Right atrium auricular region (tissue), 2 donors: Measurements from ENCODE around the gene MAD1L1. TPM values are rescaled to one million over a fixed set of nuclear protein-coding genes. Genes with fewer than 3 reads are reported as not detected.

Experiments
- DNase-seq: peaks from one replicate; pipeline ENCODE4 v3.0.0-alpha.2; 2019; ENCODE audit warnings: low spot score
- H3K27ac ChIP-seq, 2 donors: fragments of 200-600 bp; sonication (generic); 1 replicate in 1 of 2; 2 replicates in 1 of 2; pipeline ENCODE4 v1.5.1; 2016 to 2019
- H3K27me3 ChIP-seq, 2 donors: fragments of 200-600 bp; sonication (generic); one replicate each; pipeline versions ENCODE4 v1.5.1 to v1.6.0; 2017 to 2019
- H3K36me3 ChIP-seq: fragments of 200-600 bp; sonication (generic); one replicate; pipeline ENCODE4 v1.5.1; 2016
- H3K4me1 ChIP-seq, 2 donors: fragments of 200-600 bp; sonication (generic); one replicate each; pipeline versions ENCODE4 v1.5.1 to v1.6.0; 2017 to 2019
- H3K4me3 ChIP-seq, 2 donors: fragments of 200-600 bp; sonication (generic); 1 replicate in 1 of 2; 2 replicates in 1 of 2; pipeline ENCODE4 v1.5.1; 2017 to 2019; ENCODE audit warnings: mild to moderate bottlenecking in 1 of 2, moderate library complexity in 1 of 2
- H3K9me3 ChIP-seq, 2 donors: fragments of 200-600 bp; sonication (generic); one replicate each; pipeline ENCODE4 v1.5.1; 2019
- total RNA-seq, 2 donors: library from RNA; depleted of rRNA; stranded (reverse); fragments of >200 nt; gene quantifications; one replicate each; pipeline ENCODE4 v1.1.0, GENCODE V29; 2016
- TF ChIP-seq, protein P1 (sequence below), 2 donors: fragments of 200-600 bp; sonication (generic); IDR thresholded peaks; one replicate each; pipeline ENCODE4 v1.5.1; 2019; ENCODE audit warnings: antibody characterized with exemption in 2 of 2

Gene MAD1L1
- 10 to 100 TPM; 13.3 to 31.9 TPM for total RNA-seq

DNA sequence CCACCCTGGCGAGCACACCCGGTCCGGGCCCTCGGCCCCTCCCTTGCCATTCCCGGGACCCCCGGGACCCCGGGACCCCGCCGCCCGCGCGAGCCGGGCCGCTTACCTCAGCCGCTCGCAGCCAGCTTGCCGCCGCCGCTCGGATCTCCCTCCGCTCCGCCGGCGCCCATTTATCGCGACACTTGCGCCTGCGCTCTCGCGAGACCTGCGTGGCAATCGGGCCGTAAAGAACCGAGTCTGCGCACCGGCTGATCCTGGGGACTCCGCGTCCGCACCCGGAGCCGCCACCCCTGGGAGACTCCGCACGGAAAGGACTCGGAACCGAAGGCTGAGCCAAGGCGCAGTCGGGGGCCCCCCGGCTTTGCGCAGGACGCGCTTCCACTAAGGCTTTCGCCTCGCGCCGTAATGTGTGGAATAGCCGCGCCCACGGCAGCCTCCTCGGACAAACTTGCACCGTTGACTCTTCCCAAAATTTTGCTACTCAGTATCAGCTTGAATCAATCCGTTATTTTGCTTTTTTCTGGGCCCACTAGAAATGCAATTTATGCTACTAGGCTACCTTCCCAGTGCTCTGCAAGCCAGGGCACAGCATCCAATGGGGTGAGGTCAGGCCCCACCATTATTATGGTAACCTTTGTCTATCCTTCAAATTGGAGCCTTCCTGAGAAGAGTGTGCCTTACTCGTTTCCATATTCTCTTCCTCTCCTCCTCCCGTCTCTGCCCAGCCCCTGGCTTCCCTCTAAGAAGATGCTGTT, at the start of gene MAD1L1:
TSS of gene MAD1L1 (minus strand) at position 180 of the 755 bp plus-strand sequence. CDS start 2,812 bp downstream, outside the sequence.
- DNase-seq: peak; percentile 89
- Histone ChIP-seq H3K4me3 (peak within 1 kb of the TSS; percentile 86 to 98), H3K27me3 (no peaks in the 10 kb centered on the region), H3K27ac (peak within 1 kb of the TSS; percentile 60 to 81), H3K4me1 (peaks cover 0 to 25% of the 10 kb centered on the region in 2 donors), H3K36me3 (peaks cover 12% of the 10 kb centered on the region), H3K9me3 (no peaks in the 10 kb centered on the region)
- TF ChIP-seq, protein P1, sequence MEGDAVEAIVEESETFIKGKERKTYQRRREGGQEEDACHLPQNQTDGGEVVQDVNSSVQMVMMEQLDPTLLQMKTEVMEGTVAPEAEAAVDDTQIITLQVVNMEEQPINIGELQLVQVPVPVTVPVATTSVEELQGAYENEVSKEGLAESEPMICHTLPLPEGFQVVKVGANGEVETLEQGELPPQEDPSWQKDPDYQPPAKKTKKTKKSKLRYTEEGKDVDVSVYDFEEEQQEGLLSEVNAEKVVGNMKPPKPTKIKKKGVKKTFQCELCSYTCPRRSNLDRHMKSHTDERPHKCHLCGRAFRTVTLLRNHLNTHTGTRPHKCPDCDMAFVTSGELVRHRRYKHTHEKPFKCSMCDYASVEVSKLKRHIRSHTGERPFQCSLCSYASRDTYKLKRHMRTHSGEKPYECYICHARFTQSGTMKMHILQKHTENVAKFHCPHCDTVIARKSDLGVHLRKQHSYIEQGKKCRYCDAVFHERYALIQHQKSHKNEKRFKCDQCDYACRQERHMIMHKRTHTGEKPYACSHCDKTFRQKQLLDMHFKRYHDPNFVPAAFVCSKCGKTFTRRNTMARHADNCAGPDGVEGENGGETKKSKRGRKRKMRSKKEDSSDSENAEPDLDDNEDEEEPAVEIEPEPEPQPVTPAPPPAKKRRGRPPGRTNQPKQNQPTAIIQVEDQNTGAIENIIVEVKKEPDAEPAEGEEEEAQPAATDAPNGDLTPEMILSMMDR (IDR thresholded peaks at IDR 0.05): no peak

DNA sequence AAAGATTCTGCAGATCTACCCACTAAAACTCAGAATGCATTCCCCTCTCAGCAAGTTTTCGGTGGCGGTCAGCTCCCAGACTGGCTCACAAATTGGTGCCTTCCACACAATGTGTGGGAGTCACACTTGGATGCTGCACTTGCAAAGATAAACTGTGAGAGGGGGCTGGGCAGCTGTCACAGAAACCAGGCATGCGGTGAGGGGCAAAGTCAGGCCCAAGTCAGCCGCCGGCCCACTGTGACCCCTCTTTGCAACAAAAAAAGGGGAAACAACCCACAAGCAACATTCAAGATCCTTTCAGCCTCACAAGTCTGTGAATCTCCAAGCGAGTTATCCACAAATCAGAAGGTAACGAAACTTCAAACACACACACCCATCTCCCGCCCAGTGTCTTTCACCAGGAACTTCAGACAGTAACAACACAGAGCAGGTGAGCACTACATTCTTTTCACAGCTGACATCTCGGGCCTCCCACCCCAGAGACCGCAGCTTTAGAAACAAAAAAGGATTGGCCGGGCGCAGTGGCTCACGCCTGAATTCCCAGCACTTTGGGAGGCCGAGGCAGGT, 49.5 kb upstream of the MAD1L1 start:
- peaks cover 2% of the 10 kb centered on the region for H3K36me3 ChIP-seq
- no peaks in the 10 kb centered on the region for H3K9me3 ChIP-seq
- TF ChIP-seq, protein P1 (IDR thresholded peaks at IDR 0.05): no peak
- no peak overlapping the region for H3K27ac ChIP-seq
- H3K4me3 ChIP-seq: no peak overlapping the region
- no peaks in the 10 kb centered on the region for H3K27me3 ChIP-seq
- no peak for DNase-seq
- peaks cover 0 to 18% of the 10 kb centered on the region in 2 donors for H3K4me1 ChIP-seq

DNA sequence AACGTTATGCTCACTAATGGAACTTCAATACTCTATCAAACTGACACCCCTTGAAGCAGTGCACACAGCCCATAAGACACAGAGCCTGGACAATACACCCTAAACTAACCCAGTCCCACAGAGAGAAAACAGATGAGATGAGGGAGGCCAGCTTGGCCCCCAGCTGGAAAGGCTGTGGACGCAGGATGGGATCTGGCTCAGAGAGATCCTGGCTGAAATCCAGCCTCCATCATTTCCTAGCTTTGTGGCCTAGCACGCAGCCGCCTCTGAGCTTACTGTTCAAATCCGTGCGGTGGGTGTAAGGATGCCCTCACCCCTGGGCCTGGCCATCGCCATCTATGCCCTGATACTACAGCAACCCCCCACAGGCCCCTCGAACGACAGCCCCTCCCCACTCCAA, 48.8 kb upstream of the MAD1L1 start:
- Histone ChIP-seq H3K4me1 (peaks cover 0 to 18% of the 10 kb centered on the region in 2 donors), H3K36me3 (peaks cover 7% of the 10 kb centered on the region), H3K27ac (no peak overlapping the region), H3K27me3 (no peaks in the 10 kb centered on the region), H3K9me3 (no peaks in the 10 kb centered on the region), H3K4me3 (no peak overlapping the region)
- no peak for DNase-seq
- TF ChIP-seq, protein P1 (IDR thresholded peaks at IDR 0.05): no peak

DNA sequence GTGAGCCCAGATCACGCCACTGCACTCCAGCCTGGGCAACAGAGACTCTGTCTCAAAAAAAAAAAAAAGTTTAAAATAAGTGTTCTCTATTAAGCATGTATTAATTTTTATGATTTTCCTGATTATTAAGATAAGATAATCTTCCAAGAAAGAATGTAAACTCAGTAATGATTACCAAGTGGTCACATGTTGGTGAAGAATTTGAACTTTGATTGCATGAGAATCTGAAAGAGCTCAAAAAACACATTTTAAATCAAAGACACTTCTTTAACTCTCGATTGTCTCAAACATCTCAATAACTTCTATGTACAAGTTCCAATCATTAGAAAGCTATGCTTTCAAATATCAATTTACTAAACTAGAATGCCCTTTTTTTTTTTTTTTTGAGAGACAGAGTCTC, 47.7 kb upstream of the MAD1L1 start:
- no peaks in the 10 kb centered on the region for H3K9me3 ChIP-seq
- H3K27me3 ChIP-seq: no peaks in the 10 kb centered on the region
- peaks cover 0 to 18% of the 10 kb centered on the region in 2 donors for H3K4me1 ChIP-seq
- no peak overlapping the region for H3K27ac ChIP-seq
- DNase-seq: no peak
- no peak overlapping the region for H3K4me3 ChIP-seq
- TF ChIP-seq, protein P1 (IDR thresholded peaks at IDR 0.05): no peak
- peaks cover 7% of the 10 kb centered on the region for H3K36me3 ChIP-seq

DNA sequence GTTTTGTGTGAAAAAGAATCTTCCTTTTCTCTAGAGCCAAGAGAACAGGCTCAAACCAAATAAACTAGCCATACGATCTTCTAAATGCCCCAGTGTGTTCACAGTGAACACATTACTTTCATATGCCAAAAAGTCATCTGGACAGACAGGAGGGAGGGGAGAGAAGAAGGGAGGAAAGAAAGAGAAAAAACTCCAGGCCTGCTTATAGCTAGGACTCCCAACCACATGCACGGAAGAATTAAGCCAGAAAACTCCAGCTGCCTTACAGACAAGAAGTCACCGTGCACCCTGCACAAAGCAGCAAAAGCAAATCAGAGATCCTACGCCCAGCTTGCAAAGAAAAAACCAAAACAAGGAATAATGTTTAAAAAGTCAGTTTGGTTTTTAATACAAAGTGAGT, 47.2 kb upstream of the MAD1L1 start:
- H3K27ac ChIP-seq: no peak overlapping the region
- TF ChIP-seq, protein P1 (IDR thresholded peaks at IDR 0.05): no peak
- peaks cover 8% of the 10 kb centered on the region for H3K36me3 ChIP-seq
- no peaks in the 10 kb centered on the region for H3K9me3 ChIP-seq
- peaks cover 0 to 18% of the 10 kb centered on the region in 2 donors for H3K4me1 ChIP-seq
- no peaks in the 10 kb centered on the region for H3K27me3 ChIP-seq
- H3K4me3 ChIP-seq: no peak overlapping the region
- no peak for DNase-seq
